Tibial nerve (tissue), 4 donors: ENCODE results near the gene SLC34A1. TPM values are rescaled to one million over a fixed set of nuclear protein-coding genes. Genes with fewer than 3 reads are reported as not detected.

ENCODE experiments used
- DNase-seq, 2 donors: peaks; one replicate each; pipeline ENCODE4 v3.0.0-alpha.2; 2019; ENCODE audit warnings: low spot score in 2 of 2
- H3K27ac ChIP-seq, 4 donors: fragments of 200-600 bp; sonication (generic) in 3 of 4; one replicate each; pipeline ENCODE4 v1.5.1; 2017 to 2019; ENCODE audit warnings: mild to moderate bottlenecking in 1 of 4
- H3K27me3 ChIP-seq, 2 donors: fragments of 200-600 bp; sonication (generic) in 1 of 2; one replicate each; pipeline versions ENCODE4 v1.5.1 to v1.6.0; 2017 to 2019
- H3K36me3 ChIP-seq, 3 donors: fragments of 200-600 bp; sonication (generic); one replicate each; pipeline ENCODE4 v1.5.1; 2018 to 2019
- H3K4me1 ChIP-seq, 4 donors: fragments of 200-600 bp; sonication (generic) in 3 of 4; one replicate each; pipeline ENCODE4 v1.5.1; 2017 to 2019
- H3K4me3 ChIP-seq, 4 donors: fragments of 200-600 bp; sonication (generic) in 3 of 4; one replicate each; pipeline ENCODE4 v1.5.1; 2017 to 2019; ENCODE audit warnings: mild to moderate bottlenecking in 1 of 4, moderate library complexity in 1 of 4
- H3K9me3 ChIP-seq, 4 donors: fragments of 200-600 bp; sonication (generic) in 3 of 4; one replicate each; pipeline ENCODE4 v1.5.1; 2017 to 2019
- CTCF ChIP-seq, 5 experiments: fragments of 200-600 bp in 3 of 5; fragments of 450-650 bp in 2 of 5; sonication (generic) in 3 of 5; IDR thresholded peaks; one replicate each; pipeline ENCODE4 v1.5.1; 2016 to 2019; ENCODE audit warnings: antibody characterized with exemption in 5 of 5, mild to moderate bottlenecking in 3 of 5, moderate library complexity in 2 of 5
- EP300 ChIP-seq, 2 donors: sonication (generic); formaldehyde crosslinking; IDR thresholded peaks; one replicate each; pipeline ENCODE4 v1.6.1; 2017; ENCODE audit warnings: antibody characterized with exemption in 2 of 2, mild to moderate bottlenecking in 1 of 2
- POLR2A ChIP-seq, 2 donors: fragments of 450-650 bp; IDR thresholded peaks; one replicate each; pipeline ENCODE4 v1.6.1; 2017; ENCODE audit warnings: antibody characterized with exemption in 2 of 2, mild to moderate bottlenecking in 2 of 2, moderate library complexity in 2 of 2
- WGBS, 2 donors: methylation state at CpG; one replicate each; pipeline ENCODE4 v1.1.5; 2018; 5-methylcytosine and 5-hydroxymethylcytosine counted together
- total RNA-seq, 4 donors: library from RNA; depleted of rRNA; stranded (reverse); fragments of >200 nt; gene quantifications; one replicate each; pipeline ENCODE4 v1.1.0, GENCODE V29; 2016

Gene SLC34A1
- total RNA-seq, 4 donors from 2014 or later, result not detected

DNA sequence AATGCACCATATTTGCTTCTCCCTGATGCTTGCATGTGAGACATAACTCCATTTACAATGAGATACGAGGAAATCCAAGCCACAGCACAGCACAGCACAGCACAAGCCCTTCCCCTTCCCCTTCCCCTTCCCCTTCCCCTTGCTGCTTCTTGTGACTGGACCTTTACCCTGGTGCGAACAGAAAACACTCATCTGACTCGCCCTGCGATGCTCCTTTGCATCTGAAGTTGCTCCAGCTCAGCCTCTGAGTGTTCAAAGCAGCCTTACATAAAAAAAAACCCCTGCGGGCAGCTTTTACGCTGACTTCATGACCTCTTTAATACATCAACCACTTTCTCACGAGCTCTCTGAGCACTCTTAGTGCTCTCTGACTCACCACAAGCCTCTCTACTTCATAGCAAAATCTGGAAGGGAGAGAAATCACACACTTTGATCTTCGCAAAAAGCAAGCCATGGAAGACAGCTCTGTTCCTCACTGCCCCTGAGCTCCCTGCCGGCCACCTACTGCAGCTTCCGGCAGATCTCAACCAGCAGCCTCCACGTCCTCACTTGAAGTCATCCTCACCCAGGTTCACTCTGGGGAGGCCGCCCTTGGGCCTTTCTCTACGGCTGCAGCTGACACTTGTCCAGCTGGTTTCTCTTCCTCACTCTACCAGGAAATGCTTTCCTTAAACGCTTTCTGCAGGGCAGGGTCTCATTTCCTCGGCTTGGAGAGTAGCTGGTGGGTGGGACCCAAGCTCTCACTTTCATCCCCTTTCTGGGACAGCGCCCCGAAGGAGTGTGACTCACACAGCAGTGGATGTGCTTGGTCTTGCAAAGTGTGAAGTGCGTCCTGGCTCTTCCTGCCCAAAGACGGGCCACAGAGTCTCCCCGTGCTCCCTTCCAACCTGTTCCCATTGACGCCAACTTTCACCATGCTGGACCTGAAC is 5.3 kb downstream of the SLC34A1 start:
- no peak overlapping the region for H3K27ac ChIP-seq
- TF ChIP-seq POLR2A (IDR thresholded peaks at IDR 0.05) (no peak), CTCF (IDR thresholded peaks at IDR 0.05) (no peak), EP300 (IDR thresholded peaks at IDR 0.05) (no peak)
- DNase-seq, result no peak
- no peaks in the 10 kb centered on the region for H3K36me3 ChIP-seq
- no peak overlapping the region for H3K4me3 ChIP-seq
- H3K4me1 ChIP-seq, result peaks cover 0 to 18% (median 0%) of the 10 kb centered on the region in 4 donors
- 21 to 22% methylated on average over 21 of the region's 21 CpGs for WGBS, 2 donors
- no peaks in the 10 kb centered on the region for H3K9me3 ChIP-seq
- H3K27me3 ChIP-seq, result peaks cover 0 to 24% of the 10 kb centered on the region in 2 donors

GRCh38 chr5:177390363-177391300 is 6.4 kb downstream of the SLC34A1 start:
- peak; percentile 77 to 87 for DNase-seq
- peaks cover 0 to 18% (median 0%) of the 10 kb centered on the region in 4 donors for H3K4me1 ChIP-seq
- WGBS, 2 donors, result 18 to 27% methylated on average over 13 of the region's 13 CpGs
- H3K4me3 ChIP-seq, result no peak overlapping the region
- H3K27ac ChIP-seq, result no peak overlapping the region
- no peaks in the 10 kb centered on the region for H3K36me3 ChIP-seq
- H3K27me3 ChIP-seq, result peaks cover 0 to 13% of the 10 kb centered on the region in 2 donors
- TF ChIP-seq POLR2A (IDR thresholded peaks at IDR 0.05), result no peak
- TF ChIP-seq CTCF (IDR thresholded peaks at IDR 0.05), result peak; percentile 95 to 98 (median 96)
- peak in 1 of 2 donors; percentile 17 for TF ChIP-seq EP300 (IDR thresholded peaks at IDR 0.05)
- H3K9me3 ChIP-seq, result no peaks in the 10 kb centered on the region

GRCh38 chr5:177392765-177393164 is 8.5 kb downstream of the SLC34A1 start:
- peaks cover 0 to 25% of the 10 kb centered on the region in 2 donors for H3K27me3 ChIP-seq
- no peak overlapping the region for H3K4me3 ChIP-seq
- H3K4me1 ChIP-seq, result peaks cover 0 to 18% (median 0%) of the 10 kb centered on the region in 4 donors
- no peak for DNase-seq
- TF ChIP-seq CTCF (IDR thresholded peaks at IDR 0.05), result no peak
- H3K9me3 ChIP-seq, result no peaks in the 10 kb centered on the region
- H3K27ac ChIP-seq, result no peak overlapping the region
- WGBS, 2 donors, result 75 to 83% methylated on average over 4 to 5 of the region's 5 CpGs
- H3K36me3 ChIP-seq, result no peaks in the 10 kb centered on the region

DNA sequence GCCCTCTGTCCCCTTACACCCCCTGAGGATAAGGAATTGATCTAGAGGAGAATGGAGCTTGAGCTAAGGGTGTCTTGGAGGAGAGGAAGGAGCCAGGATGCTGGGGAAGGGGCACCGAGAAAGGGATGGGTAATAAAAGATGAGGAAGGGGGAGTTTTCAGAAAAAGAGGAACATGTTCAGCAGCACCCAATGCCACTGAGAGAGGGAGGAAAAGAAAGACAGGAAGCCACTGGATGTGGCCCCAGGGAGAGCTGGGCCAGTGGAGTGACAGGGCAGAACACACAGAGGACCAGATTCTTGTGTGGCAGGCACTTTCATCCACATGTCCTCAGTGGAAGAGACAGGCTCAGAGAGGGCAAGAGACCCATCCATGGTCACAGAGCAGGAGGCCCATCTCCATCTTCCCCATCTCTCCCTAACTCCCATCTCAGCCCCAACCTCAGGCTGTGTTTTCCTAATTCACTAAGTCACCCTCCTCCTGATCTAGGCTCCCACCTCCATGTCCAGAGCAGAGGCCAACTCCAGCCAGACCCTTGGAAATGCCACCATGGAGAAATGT is 9.1 kb downstream of the SLC34A1 start:
- WGBS, 2 donors, result 43 to 54% methylated on average over 1 of the region's 1 CpG
- Histone ChIP-seq H3K4me1 (peaks cover 0 to 18% (median 0%) of the 10 kb centered on the region in 4 donors), H3K27me3 (peaks cover 0 to 30% of the 10 kb centered on the region in 2 donors), H3K9me3 (no peaks in the 10 kb centered on the region), H3K36me3 (no peaks in the 10 kb centered on the region), H3K27ac (no peak overlapping the region), H3K4me3 (no peak overlapping the region)
- TF ChIP-seq EP300 (IDR thresholded peaks at IDR 0.05) (no peak), CTCF (IDR thresholded peaks at IDR 0.05) (no peak), POLR2A (IDR thresholded peaks at IDR 0.05) (no peak)
- DNase-seq, result no peak
